ENCODE results near the gene THY1.

The THY1 gene

DNA sequence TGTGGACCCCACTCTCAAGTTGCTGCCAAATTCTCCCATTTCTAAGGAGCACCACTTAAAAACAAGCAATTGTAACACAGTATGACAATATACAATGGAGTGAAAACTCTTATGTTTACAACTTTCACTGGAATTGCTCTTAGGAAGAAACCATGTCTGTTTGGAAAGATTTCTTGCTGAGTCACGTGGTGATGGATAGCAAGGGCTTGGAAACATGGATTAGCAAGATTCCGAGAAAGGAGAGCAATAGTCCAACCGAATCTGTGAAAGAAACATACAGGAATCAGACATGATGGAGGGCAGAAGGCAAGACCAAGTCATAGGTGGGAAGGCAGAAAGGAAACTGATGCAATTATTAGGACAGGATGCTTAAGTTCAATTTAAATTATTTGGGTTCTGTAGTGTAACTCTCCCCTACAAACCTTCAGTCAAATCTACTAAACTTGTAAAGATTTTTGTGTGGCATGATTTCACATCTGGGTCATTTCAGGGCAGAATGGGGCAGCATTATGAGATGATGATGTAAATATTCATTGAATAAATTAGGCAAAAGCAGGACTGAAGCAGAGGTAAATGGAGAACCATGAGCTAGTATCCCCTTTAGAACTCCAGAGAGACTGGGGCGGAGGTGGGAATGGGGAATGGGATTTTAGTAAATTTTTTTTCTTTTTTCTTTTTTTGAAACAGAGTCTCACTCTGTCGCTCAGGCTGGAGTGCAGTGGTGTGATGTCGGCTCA, 27.8 kb upstream of the THY1 start:
- TF ChIP-seq EZH2phosphoT487 (IDR thresholded peaks at IDR 0.05; ENCODE audit: low read length): no peak
- TF ChIP-seq, protein P1, sequence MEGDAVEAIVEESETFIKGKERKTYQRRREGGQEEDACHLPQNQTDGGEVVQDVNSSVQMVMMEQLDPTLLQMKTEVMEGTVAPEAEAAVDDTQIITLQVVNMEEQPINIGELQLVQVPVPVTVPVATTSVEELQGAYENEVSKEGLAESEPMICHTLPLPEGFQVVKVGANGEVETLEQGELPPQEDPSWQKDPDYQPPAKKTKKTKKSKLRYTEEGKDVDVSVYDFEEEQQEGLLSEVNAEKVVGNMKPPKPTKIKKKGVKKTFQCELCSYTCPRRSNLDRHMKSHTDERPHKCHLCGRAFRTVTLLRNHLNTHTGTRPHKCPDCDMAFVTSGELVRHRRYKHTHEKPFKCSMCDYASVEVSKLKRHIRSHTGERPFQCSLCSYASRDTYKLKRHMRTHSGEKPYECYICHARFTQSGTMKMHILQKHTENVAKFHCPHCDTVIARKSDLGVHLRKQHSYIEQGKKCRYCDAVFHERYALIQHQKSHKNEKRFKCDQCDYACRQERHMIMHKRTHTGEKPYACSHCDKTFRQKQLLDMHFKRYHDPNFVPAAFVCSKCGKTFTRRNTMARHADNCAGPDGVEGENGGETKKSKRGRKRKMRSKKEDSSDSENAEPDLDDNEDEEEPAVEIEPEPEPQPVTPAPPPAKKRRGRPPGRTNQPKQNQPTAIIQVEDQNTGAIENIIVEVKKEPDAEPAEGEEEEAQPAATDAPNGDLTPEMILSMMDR (IDR thresholded peaks at IDR 0.05; ENCODE audit: low read length): no peak
- no peak for TF ChIP-seq EZH2 (optimal IDR thresholded peaks at IDR 0.05; ENCODE audit: low read depth, low read length)
- Histone ChIP-seq H3K79me2 (ENCODE audit: low read length) (no peaks in the 10 kb centered on the region), H3K36me3 (replicated peaks; ENCODE audit: insufficient read depth, low read length) (no peaks in the 10 kb centered on the region), H3K9ac (ENCODE audit: low read length) (no peak overlapping the region), H3K9me2 (replicated peaks; ENCODE audit: insufficient read depth, low read length) (no peaks in the 10 kb centered on the region), H3K27me3 (replicated peaks; ENCODE audit: insufficient read depth, low read length) (no peaks in the 10 kb centered on the region), H3K4me2 (ENCODE audit: low read depth, low read length) (no peak overlapping the region), H4K20me1 (ENCODE audit: insufficient read depth, low read length) (no peaks in the 10 kb centered on the region), H3K27ac (ENCODE audit: low read length) (no peak overlapping the region), H3K4me1 (ENCODE audit: low read length) (no peaks in the 10 kb centered on the region), H3K9me3 (replicated peaks; ENCODE audit: insufficient read depth, low read length) (no peaks in the 10 kb centered on the region), H3F3A (ENCODE audit: insufficient read depth, low read length) (no peaks in the 10 kb centered on the region), H2AFZ (ENCODE audit: low read length) (no peak overlapping the region), H3K4me3 (ENCODE audit: low read length) (no peak overlapping the region)
- DNase-seq: no peak

DNA sequence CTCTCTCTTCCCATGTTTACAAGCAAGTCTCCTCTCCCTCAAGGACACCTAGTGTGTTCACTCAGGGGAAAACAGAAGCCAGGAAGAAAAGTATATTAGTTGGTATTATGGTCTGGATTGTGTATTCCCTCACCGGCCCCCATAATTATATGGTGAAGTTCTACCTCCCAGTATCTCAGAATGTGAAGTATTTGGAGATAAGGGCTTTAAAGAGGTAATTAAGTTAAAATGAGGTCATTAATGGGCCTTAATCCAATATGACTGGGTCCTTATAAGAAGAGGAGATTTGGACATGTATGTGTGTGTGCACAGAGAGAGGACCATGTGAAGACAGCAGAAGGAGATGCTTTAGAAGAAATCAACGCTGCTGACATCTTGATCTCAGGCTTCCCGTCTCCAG, 26.5 kb upstream of the THY1 start:
- Histone ChIP-seq H3K27ac (ENCODE audit: low read length) (no peak overlapping the region), H3K36me3 (replicated peaks; ENCODE audit: insufficient read depth, low read length) (no peaks in the 10 kb centered on the region), H4K20me1 (ENCODE audit: insufficient read depth, low read length) (no peaks in the 10 kb centered on the region), H3K9ac (ENCODE audit: low read length) (no peak overlapping the region), H3F3A (ENCODE audit: insufficient read depth, low read length) (no peaks in the 10 kb centered on the region), H3K4me3 (ENCODE audit: low read length) (no peak overlapping the region), H3K27me3 (replicated peaks; ENCODE audit: insufficient read depth, low read length) (no peaks in the 10 kb centered on the region), H3K9me3 (replicated peaks; ENCODE audit: insufficient read depth, low read length) (no peaks in the 10 kb centered on the region), H2AFZ (ENCODE audit: low read length) (no peak overlapping the region), H3K79me2 (ENCODE audit: low read length) (no peaks in the 10 kb centered on the region), H3K9me2 (replicated peaks; ENCODE audit: insufficient read depth, low read length) (no peaks in the 10 kb centered on the region), H3K4me2 (ENCODE audit: low read depth, low read length) (no peak overlapping the region), H3K4me1 (ENCODE audit: low read length) (no peaks in the 10 kb centered on the region)
- TF ChIP-seq, protein P1 (IDR thresholded peaks at IDR 0.05; ENCODE audit: low read length): no peak
- TF ChIP-seq EZH2phosphoT487 (IDR thresholded peaks at IDR 0.05; ENCODE audit: low read length): no peak
- TF ChIP-seq EZH2 (optimal IDR thresholded peaks at IDR 0.05; ENCODE audit: low read depth, low read length): no peak
- no peak for DNase-seq

DNA sequence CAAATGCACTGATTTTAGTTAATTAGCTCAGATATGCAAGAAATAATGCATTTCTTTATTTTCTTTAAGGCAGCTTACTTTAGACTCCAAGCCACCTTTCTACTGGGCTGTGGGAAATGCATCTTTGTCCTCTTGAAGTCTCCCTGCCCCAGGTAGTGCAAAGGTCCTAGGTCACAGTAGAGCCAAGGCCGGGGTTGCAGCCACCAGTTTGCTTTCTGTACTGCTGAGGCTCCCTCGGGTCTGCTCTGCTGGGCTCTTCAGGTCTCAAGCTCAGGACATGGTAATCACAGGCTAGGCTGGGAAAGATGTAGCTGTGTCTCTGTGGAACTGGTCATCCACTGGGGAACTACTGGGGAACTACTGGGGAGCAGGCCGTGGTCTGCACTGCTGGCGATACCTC, 25.4 kb upstream of the THY1 start:
- H3K4me2 ChIP-seq (ENCODE audit: low read depth, low read length): no peak overlapping the region
- H3F3A ChIP-seq (ENCODE audit: insufficient read depth, low read length): no peaks in the 10 kb centered on the region
- H3K27ac ChIP-seq (ENCODE audit: low read length): no peak overlapping the region
- no peak overlapping the region for H2AFZ ChIP-seq (ENCODE audit: low read length)
- no peak overlapping the region for H3K9ac ChIP-seq (ENCODE audit: low read length)
- no peak overlapping the region for H3K4me3 ChIP-seq (ENCODE audit: low read length)
- no peaks in the 10 kb centered on the region for H3K27me3 ChIP-seq (replicated peaks; ENCODE audit: insufficient read depth, low read length)
- no peaks in the 10 kb centered on the region for H3K4me1 ChIP-seq (ENCODE audit: low read length)
- H4K20me1 ChIP-seq (ENCODE audit: insufficient read depth, low read length): no peaks in the 10 kb centered on the region
- no peaks in the 10 kb centered on the region for H3K9me3 ChIP-seq (replicated peaks; ENCODE audit: insufficient read depth, low read length)
- no peaks in the 10 kb centered on the region for H3K9me2 ChIP-seq (replicated peaks; ENCODE audit: insufficient read depth, low read length)
- H3K36me3 ChIP-seq (replicated peaks; ENCODE audit: insufficient read depth, low read length): no peaks in the 10 kb centered on the region
- no peak for TF ChIP-seq EZH2 (optimal IDR thresholded peaks at IDR 0.05; ENCODE audit: low read depth, low read length)
- no peak for TF ChIP-seq EZH2phosphoT487 (IDR thresholded peaks at IDR 0.05; ENCODE audit: low read length)
- TF ChIP-seq, protein P1 (IDR thresholded peaks at IDR 0.05; ENCODE audit: low read length): no peak
- no peaks in the 10 kb centered on the region for H3K79me2 ChIP-seq (ENCODE audit: low read length)
- no peak for DNase-seq

Data from MM.1S (cell line).